HepG2 (cell line): Measurements from ENCODE around the gene CAPN8. TPM values are rescaled to one million over a fixed set of nuclear protein-coding genes. Genes with fewer than 3 reads are reported as not detected.

Experiments
- ARNT ChIP-seq: fragments of 450-650 bp; IDR thresholded peaks from 2 replicates; pipeline ENCODE4 v1.6.1; 2017
- CREB1 ChIP-seq, 2 experiments: fragments of 450-650 bp in 1 of 2; IDR thresholded peaks; 2 replicates each; pipeline ENCODE4 v1.6.1; 2016 to 2017; ENCODE audit warnings: control low read depth in 1 of 2, mild to moderate bottlenecking in 1 of 2, missing compliant biosample characterization in 1 of 2, missing genetic modification characterization in 1 of 2
- CREM ChIP-seq, 2 experiments: sonication (generic) in 1 of 2; formaldehyde crosslinking in 1 of 2; IDR thresholded peaks; 2 replicates each; pipeline versions ENCODE4 v1.4.0 to v1.6.1; 2016 to 2020; ENCODE audit warnings: antibody characterized with exemption in 1 of 2, mild to moderate bottlenecking in 1 of 2, missing genetic modification reagents in 1 of 2
- ISL2 ChIP-seq: sonication (generic); formaldehyde crosslinking; IDR thresholded peaks from 2 replicates; pipeline ENCODE4 v1.5.0; 2020; ENCODE audit warnings: missing genetic modification reagents
- NCOR1 ChIP-seq: fragments of 200-600 bp; sonication (generic); IDR thresholded peaks from 2 replicates; pipeline ENCODE4 v1.7.0; 2017; ENCODE audit warnings: antibody characterized with exemption, low read length, borderline replicate concordance
- NR2F2 ChIP-seq: IDR thresholded peaks from 2 replicates; pipeline ENCODE4 v1.6.1; 2012; ENCODE audit warnings: low read depth, inconsistent platforms, borderline replicate concordance
- RARG ChIP-seq: sonication (generic); formaldehyde crosslinking; IDR thresholded peaks from 2 replicates; pipeline ENCODE4 v1.4.0; 2020; ENCODE audit warnings: low read depth, mild to moderate bottlenecking, missing genetic modification reagents
- SRSF9 ChIP-seq: fragments of 200-400 bp; formaldehyde crosslinking; IDR thresholded peaks from 2 replicates; pipeline ENCODE4 v1.6.1; 2018; ENCODE audit warnings: borderline replicate concordance, mild to moderate bottlenecking, low read depth, low read length; ENCODE audit not compliant: insufficient read depth, poor library complexity, severe bottlenecking
- TCF7 ChIP-seq: sonication (generic); IDR thresholded peaks from 2 replicates; pipeline ENCODE4 v1.6.1; 2016; ENCODE audit warnings: antibody characterized with exemption, low read depth
- TCF7L2 ChIP-seq: IDR thresholded peaks from 2 replicates; pipeline ENCODE4 v1.6.1; 2011; ENCODE audit warnings: mild to moderate bottlenecking, low read depth, low read length, moderate library complexity
- TOPORS ChIP-seq: sonication (generic); formaldehyde crosslinking; IDR thresholded peaks from 2 replicates; pipeline ENCODE4 v1.8.0; 2023; ENCODE audit warnings: mild to moderate bottlenecking, missing genetic modification reagents
- ZNF569 ChIP-seq: sonication (generic); formaldehyde crosslinking; IDR thresholded peaks from 2 replicates; pipeline ENCODE4 v1.5.0; 2020; ENCODE audit warnings: mild to moderate bottlenecking, missing genetic modification reagents, moderate library complexity, borderline replicate concordance
- ZNF776 ChIP-seq: sonication (generic); formaldehyde crosslinking; IDR thresholded peaks from 2 replicates; pipeline ENCODE4 v1.4.0; 2020; ENCODE audit warnings: mild to moderate bottlenecking, missing genetic modification reagents
- polyA plus RNA-seq, 8 experiments: library from polyadenylated mRNA; depleted of rRNA in 3 of 8; stranded (reverse) in 7 of 8; unstranded in 1 of 8; fragments of >200 nt; fragmentation: Illumina TruSeq in 4 of 8; extraction: Trizol in 4 of 8; gene quantifications; 2 replicates each; pipeline versions ENCODE4 v1.2.1 to v1.2.3, GENCODE V29; 2011 to 2016; ENCODE audit warnings: low read depth in 4 of 8, missing spikeins in 1 of 8, mixed read lengths in 1 of 8; ENCODE audit not compliant: insufficient read depth in 1 of 8
- total RNA-seq, 5 experiments: library from RNA; depleted of rRNA; stranded (reverse); fragments of >200 nt; fragmentation: Illumina TruSeq; extraction: Trizol; gene quantifications; 2 replicates each; pipeline ENCODE4 v1.2.3, GENCODE V29; 2016; ENCODE audit warnings: low read depth in 1 of 5
- TF ChIP-seq, protein P1 (sequence below): sonication (generic); formaldehyde crosslinking; IDR thresholded peaks from 2 replicates; pipeline ENCODE4 v1.9.0; 2021; ENCODE audit warnings: missing genetic modification reagents, borderline replicate concordance
- TF ChIP-seq, protein P2 (sequence below): sonication (generic); formaldehyde crosslinking; IDR thresholded peaks from 2 replicates; pipeline ENCODE4 v1.8.0; 2022; ENCODE audit warnings: missing genetic modification reagents, mild to moderate bottlenecking, moderate library complexity, borderline replicate concordance
- TF ChIP-seq, protein P3 (sequence below): sonication (generic); formaldehyde crosslinking; IDR thresholded peaks from 2 replicates; pipeline ENCODE4 v1.8.0; 2022; ENCODE audit warnings: missing genetic modification reagents, mild to moderate bottlenecking, inconsistent platforms, borderline replicate concordance
- TF ChIP-seq, protein P4 (sequence below): sonication (generic); formaldehyde crosslinking; IDR thresholded peaks from 2 replicates; pipeline ENCODE4 v1.5.1; 2020; ENCODE audit warnings: mild to moderate bottlenecking, missing genetic modification reagents

Gene CAPN8
- total and polyA plus RNA-seq, 2 of the 13 experiments (the other 11 are each of a cell fraction or from before 2014, with no cell fraction given), result 0.20 to 0.25 TPM

DNA sequence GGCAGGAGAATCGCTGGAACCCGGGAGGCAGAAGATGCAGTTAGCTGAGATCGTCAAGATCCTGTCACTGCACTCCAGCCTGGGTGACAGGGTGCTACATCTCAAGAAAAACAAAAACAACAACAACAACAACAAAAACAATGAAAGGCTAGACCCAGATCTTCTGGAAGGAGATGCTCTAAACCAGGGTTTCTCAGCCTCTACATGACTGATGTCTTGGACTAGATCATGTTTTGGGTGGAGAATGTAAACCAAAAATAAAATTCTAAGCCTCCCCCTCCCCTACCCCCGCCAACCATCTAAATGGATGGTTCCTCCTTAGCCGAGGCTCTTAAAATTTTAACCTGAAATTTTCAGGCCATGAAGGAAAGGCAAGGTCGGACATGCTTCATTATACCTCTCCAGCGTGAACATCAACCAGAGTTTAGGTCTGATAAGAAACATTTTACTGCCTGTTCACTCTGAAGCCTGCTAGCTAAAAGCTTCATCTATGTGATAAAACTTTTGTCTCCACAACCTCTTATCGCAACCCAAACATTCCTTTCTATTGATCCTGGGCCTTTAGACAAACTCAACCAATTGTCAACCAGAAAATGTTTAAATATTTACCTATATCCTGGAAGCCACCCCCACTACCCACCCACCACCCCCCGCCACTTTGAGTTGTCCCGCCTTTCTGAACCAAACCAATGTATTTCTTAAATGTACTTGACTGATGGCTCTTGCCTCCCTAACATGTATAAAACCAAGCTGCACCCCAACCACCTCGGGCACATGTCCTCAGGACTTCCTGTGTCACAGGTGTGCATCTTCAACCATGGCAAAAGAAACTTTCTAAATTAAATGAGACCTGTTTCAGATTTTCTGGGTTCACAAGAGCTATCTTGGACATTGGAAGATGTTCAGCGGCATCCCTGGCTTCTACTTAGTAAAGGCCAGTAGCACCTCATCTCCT lies 45.0 kb upstream of the CAPN8 start (continued):
- TF ChIP-seq, protein P1, sequence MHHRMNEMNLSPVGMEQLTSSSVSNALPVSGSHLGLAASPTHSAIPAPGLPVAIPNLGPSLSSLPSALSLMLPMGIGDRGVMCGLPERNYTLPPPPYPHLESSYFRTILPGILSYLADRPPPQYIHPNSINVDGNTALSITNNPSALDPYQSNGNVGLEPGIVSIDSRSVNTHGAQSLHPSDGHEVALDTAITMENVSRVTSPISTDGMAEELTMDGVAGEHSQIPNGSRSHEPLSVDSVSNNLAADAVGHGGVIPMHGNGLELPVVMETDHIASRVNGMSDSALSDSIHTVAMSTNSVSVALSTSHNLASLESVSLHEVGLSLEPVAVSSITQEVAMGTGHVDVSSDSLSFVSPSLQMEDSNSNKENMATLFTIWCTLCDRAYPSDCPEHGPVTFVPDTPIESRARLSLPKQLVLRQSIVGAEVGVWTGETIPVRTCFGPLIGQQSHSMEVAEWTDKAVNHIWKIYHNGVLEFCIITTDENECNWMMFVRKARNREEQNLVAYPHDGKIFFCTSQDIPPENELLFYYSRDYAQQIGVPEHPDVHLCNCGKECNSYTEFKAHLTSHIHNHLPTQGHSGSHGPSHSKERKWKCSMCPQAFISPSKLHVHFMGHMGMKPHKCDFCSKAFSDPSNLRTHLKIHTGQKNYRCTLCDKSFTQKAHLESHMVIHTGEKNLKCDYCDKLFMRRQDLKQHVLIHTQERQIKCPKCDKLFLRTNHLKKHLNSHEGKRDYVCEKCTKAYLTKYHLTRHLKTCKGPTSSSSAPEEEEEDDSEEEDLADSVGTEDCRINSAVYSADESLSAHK, result no peak
- TF ChIP-seq, protein P2, sequence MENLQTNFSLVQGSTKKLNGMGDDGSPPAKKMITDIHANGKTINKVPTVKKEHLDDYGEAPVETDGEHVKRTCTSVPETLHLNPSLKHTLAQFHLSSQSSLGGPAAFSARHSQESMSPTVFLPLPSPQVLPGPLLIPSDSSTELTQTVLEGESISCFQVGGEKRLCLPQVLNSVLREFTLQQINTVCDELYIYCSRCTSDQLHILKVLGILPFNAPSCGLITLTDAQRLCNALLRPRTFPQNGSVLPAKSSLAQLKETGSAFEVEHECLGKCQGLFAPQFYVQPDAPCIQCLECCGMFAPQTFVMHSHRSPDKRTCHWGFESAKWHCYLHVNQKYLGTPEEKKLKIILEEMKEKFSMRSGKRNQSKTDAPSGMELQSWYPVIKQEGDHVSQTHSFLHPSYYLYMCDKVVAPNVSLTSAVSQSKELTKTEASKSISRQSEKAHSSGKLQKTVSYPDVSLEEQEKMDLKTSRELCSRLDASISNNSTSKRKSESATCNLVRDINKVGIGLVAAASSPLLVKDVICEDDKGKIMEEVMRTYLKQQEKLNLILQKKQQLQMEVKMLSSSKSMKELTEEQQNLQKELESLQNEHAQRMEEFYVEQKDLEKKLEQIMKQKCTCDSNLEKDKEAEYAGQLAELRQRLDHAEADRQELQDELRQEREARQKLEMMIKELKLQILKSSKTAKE, result no peak
- TF ChIP-seq RARG, result no peak
- TF ChIP-seq TCF7L2, result peak; percentile 35; the same call in 1 of the 2 replicates
- no peak for TF ChIP-seq TOPORS (CRISPR knock-in tag)
- TF ChIP-seq ISL2 (CRISPR knock-in tag), result peak; percentile 64
- TF ChIP-seq CREB1 (IDR thresholded peaks at IDR 0.05), result no peak
- TF ChIP-seq CREB1 (CRISPR knock-in tag; IDR thresholded peaks at IDR 0.05), result no peak
- TF ChIP-seq, protein P3, sequence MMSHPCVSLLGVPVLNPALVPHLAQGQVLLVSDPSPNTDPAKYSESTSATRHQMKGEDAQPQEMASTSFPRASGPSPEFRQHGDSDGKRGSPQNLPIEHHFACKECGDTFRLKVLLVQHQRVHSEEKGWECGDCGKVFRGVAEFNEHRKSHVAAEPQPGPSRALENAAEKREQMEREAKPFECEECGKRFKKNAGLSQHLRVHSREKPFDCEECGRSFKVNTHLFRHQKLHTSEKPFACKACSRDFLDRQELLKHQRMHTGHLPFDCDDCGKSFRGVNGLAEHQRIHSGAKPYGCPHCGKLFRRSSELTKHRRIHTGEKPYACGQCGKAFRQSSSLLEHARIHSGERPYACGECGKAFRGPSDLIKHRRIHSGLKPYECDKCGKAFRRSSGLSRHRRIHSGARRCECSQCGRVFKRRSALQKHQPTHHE (CRISPR knock-in tag), result no peak
- TF ChIP-seq ZNF776 (CRISPR knock-in tag), result no peak
- TF ChIP-seq, protein P4, sequence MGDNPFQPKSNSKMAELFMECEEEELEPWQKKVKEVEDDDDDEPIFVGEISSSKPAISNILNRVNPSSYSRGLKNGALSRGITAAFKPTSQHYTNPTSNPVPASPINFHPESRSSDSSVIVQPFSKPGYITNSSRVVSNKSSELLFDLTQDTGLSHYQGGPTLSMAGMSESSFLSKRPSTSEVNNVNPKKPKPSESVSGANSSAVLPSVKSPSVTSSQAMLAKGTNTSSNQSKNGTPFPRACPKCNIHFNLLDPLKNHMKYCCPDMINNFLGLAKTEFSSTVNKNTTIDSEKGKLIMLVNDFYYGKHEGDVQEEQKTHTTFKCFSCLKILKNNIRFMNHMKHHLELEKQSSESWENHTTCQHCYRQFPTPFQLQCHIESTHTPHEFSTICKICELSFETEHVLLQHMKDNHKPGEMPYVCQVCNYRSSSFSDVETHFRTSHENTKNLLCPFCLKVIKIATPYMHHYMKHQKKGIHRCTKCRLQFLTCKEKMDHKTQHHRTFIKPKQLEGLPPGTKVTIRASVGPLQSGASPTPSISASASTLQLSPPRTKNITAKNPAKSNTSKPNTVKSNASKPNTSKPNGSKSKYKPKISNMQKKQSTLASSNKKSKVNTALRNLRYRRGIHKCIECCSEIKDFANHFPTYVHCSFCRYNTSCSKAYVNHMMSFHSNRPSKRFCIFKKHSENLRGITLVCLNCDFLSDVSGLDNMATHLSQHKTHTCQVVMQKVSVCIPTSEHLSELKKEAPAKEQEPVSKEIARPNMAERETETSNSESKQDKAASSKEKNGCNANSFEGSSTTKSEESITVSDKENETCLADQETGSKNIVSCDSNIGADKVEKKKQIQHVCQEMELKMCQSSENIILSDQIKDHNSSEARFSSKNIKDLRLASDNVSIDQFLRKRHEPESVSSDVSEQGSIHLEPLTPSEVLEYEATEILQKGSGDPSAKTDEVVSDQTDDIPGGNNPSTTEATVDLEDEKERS (CRISPR knock-in tag), result no peak
- TF ChIP-seq NR2F2, result 0 out of 2 replicates have a peak, but pooled peaks have one; percentile 18
- no peak for TF ChIP-seq SRSF9
- no peak for TF ChIP-seq NCOR1
- TF ChIP-seq CREM (IDR thresholded peaks at IDR 0.05), result peak; percentile 35; the same call in 1 of the 2 replicates
- no peak for TF ChIP-seq CREM (CRISPR knock-in tag; IDR thresholded peaks at IDR 0.05)
- TF ChIP-seq ZNF569 (CRISPR knock-in tag), result no peak
- TF ChIP-seq TCF7, result peak; percentile 89
- TF ChIP-seq ARNT, result no peak
